DND-41 (cell line): Measurements from ENCODE around the gene ZC3H4.

Experiments used
- CTCF ChIP-seq: IDR thresholded peaks from 2 replicates; pipeline ENCODE4 v1.5.1; 2012; ENCODE audit warnings: borderline replicate concordance, low read length, moderate library complexity, mild to moderate bottlenecking; ENCODE audit not compliant: poor library complexity, severe bottlenecking; ENCODE audit errors: extremely low read depth
- EZH2 ChIP-seq: IDR thresholded peaks from 3 replicates; pipeline ENCODE4 v1.6.1; 2012; ENCODE audit warnings: borderline replicate concordance, low read depth, mild to moderate bottlenecking, moderate library complexity, low read length, inconsistent platforms; ENCODE audit not compliant: severe bottlenecking

GRCh38 chr19:47158367-47158791 is 44.8 kb upstream of the ZC3H4 start:
- no peak for TF ChIP-seq CTCF
- TF ChIP-seq EZH2, result no peak
